HL-60/S4 (cell line): ENCODE data around the gene LPAR4.
"Not testable (repeated sequence)": the region's sequence is repeated elsewhere in the genome, so short reads cannot be mapped to it uniquely, and the experiment has no call there.

Source experiments
- in situ Hi-C: fragments of 300-500 bp; cut with MboI; formaldehyde crosslinking; loops from 2 replicates; pipeline ENCODE4 v1.14.3; 2022; ENCODE audit warnings: low sequenced_read_pairs

Gene LPAR4

GRCh38 chrX:78747489-78747888, at the start of gene LPAR4:
LPAR4 (plus strand) TSS chrX:78747720; CDS start chrX:78754870, 7,150 bp downstream.
- in situ Hi-C loops = no loop called here

GRCh38 chrX:78706071-78706470, 41.4 kb upstream of the LPAR4 start:
- in situ Hi-C loops = no loop called here

- in situ Hi-C loops = no loop called here
Observed at GRCh38 chrX:78708262-78708661, 39.3 kb upstream of the LPAR4 start.

GRCh38 chrX:78708816-78709215, 38.7 kb upstream of the LPAR4 start:
- in situ Hi-C loops = no loop called here

GRCh38 chrX:78710171-78710570, 37.3 kb upstream of the LPAR4 start:
- in situ Hi-C loops = no loop called here

- in situ Hi-C loops = no loop called here
Observed at GRCh38 chrX:78712336-78712735, 35.2 kb upstream of the LPAR4 start.

GRCh38 chrX:78725287-78725686, 22.2 kb upstream of the LPAR4 start:
- in situ Hi-C loops = no loop called here

- in situ Hi-C loops = no loop called here
Observed at GRCh38 chrX:78746496-78746895, 1.0 kb upstream of the LPAR4 start.

- in situ Hi-C loops = no loop called here
Observed at GRCh38 chrX:78747971-78748370, 451 bp downstream of the LPAR4 start.

- in situ Hi-C loops = no loop called here
Observed at GRCh38 chrX:78748846-78749245, 1.3 kb downstream of the LPAR4 start.

GRCh38 chrX:78753571-78753970, 6.1 kb downstream of the LPAR4 start:
- in situ Hi-C loops = no loop called here

- in situ Hi-C loops = no loop called here
Observed at GRCh38 chrX:78754917-78755316, 7.4 kb downstream of the LPAR4 start.

- in situ Hi-C loops = no loop called here
Observed at GRCh38 chrX:78759081-78759480, 11.6 kb downstream of the LPAR4 start.

GRCh38 chrX:78769101-78769755, 21.7 kb downstream of the LPAR4 start:
- in situ Hi-C loops = no loop called here

GRCh38 chrX:78769946-78770345, 22.4 kb downstream of the LPAR4 start:
- in situ Hi-C loops = no loop called here

- in situ Hi-C loops = no loop called here
Observed at GRCh38 chrX:78796916-78797315, 49.4 kb downstream of the LPAR4 start.

GRCh38 chrX:78800114-78800513, 52.6 kb downstream of the LPAR4 start:
- in situ Hi-C loops = no loop called here

- in situ Hi-C loops = no loop called here
Observed at GRCh38 chrX:78800694-78801093, 53.2 kb downstream of the LPAR4 start.

- in situ Hi-C loops = no loop called here
Observed at GRCh38 chrX:78801522-78801921, 54.0 kb downstream of the LPAR4 start.

GRCh38 chrX:78802526-78802925, 55.0 kb downstream of the LPAR4 start:
- in situ Hi-C loops = not testable (repeated sequence)
